Astrocyte (in vitro differentiated cells and primary cell): ENCODE data around the gene MCHR1. TPM values are rescaled to one million over a fixed set of nuclear protein-coding genes. Genes with fewer than 3 reads are reported as not detected.

Source experiments
- DNase-seq: peaks from one replicate; pipeline ENCODE4 v3.0.0-alpha.2; 2010; ENCODE audit warnings: low read depth
- FAIRE-seq: peaks from 2 replicates; lab custom pipeline; 2011; peaks lifted over from hg19 to GRCh38; lab: Jason Lieb, UNC
- H2AFZ ChIP-seq: 2 replicates; pipeline ENCODE4 v1.6.0; 2012; ENCODE audit warnings: low read depth, low read length, inconsistent platforms
- H3K27ac ChIP-seq: 2 replicates; pipeline ENCODE4 v1.5.1; 2011; ENCODE audit warnings: low read depth, low read length, inconsistent platforms
- H3K27me3 ChIP-seq: 2 replicates; pipeline ENCODE4 v1.6.0; 2011; ENCODE audit warnings: low read length, inconsistent platforms; ENCODE audit not compliant: insufficient read depth
- H3K36me3 ChIP-seq: 2 replicates; pipeline ENCODE4 v1.5.1; 2011; ENCODE audit warnings: low read length, inconsistent platforms; ENCODE audit not compliant: insufficient read depth
- H3K4me1 ChIP-seq: 2 replicates; pipeline ENCODE4 v1.5.1; 2011; ENCODE audit warnings: low read length, inconsistent platforms; ENCODE audit not compliant: insufficient read depth
- H3K4me2 ChIP-seq: 2 replicates; pipeline ENCODE4 v1.6.0; 2012; ENCODE audit warnings: low read length, inconsistent platforms
- H3K4me3 ChIP-seq: 2 replicates; pipeline ENCODE4 v1.5.1; 2011; ENCODE audit warnings: low read depth, mild to moderate bottlenecking, low read length, inconsistent platforms; ENCODE audit not compliant: insufficient read depth
- H3K79me2 ChIP-seq: 2 replicates; pipeline ENCODE4 v1.6.0; 2012; ENCODE audit warnings: mild to moderate bottlenecking, low read length, inconsistent platforms; ENCODE audit not compliant: insufficient read depth
- H3K9ac ChIP-seq: 2 replicates; pipeline ENCODE4 v1.6.0; 2012; ENCODE audit warnings: mild to moderate bottlenecking, low read length, inconsistent platforms
- H3K9me3 ChIP-seq: 2 replicates; pipeline ENCODE4 v1.5.1; 2012; ENCODE audit warnings: low read depth, mild to moderate bottlenecking, low read length, inconsistent platforms; ENCODE audit not compliant: insufficient read depth
- H4K20me1 ChIP-seq: 2 replicates; pipeline ENCODE4 v1.6.0; 2012; ENCODE audit warnings: low read length, inconsistent platforms; ENCODE audit not compliant: insufficient read depth
- H3K27ac Mint-ChIP-seq: one replicate; pipeline ENCODE4 v1.8.0; 2021; ENCODE audit warnings: mild to moderate bottlenecking, mixed read lengths; ENCODE audit not compliant: unreplicated experiment
- H3K27me3 Mint-ChIP-seq: one replicate; pipeline ENCODE4 v1.8.0; 2021; ENCODE audit warnings: low read depth, mixed read lengths; ENCODE audit not compliant: unreplicated experiment
- H3K36me3 Mint-ChIP-seq: one replicate; pipeline ENCODE4 v1.8.0; 2021; ENCODE audit warnings: low read depth, mixed read lengths; ENCODE audit not compliant: unreplicated experiment
- H3K4me1 Mint-ChIP-seq: one replicate; pipeline ENCODE4 v1.8.0; 2021; ENCODE audit warnings: low read depth, mixed read lengths; ENCODE audit not compliant: unreplicated experiment
- H3K4me3 Mint-ChIP-seq: one replicate; pipeline ENCODE4 v1.8.0; 2021; ENCODE audit warnings: mild to moderate bottlenecking, moderate library complexity, mixed read lengths; ENCODE audit not compliant: unreplicated experiment
- H3K9me3 Mint-ChIP-seq: one replicate; pipeline ENCODE4 v1.8.0; 2021; ENCODE audit warnings: mild to moderate bottlenecking, mixed read lengths; ENCODE audit not compliant: unreplicated experiment
- EZH2 ChIP-seq: IDR thresholded peaks from 2 replicates; pipeline ENCODE4 v1.6.1; 2012; ENCODE audit warnings: mild to moderate bottlenecking, low read length, inconsistent platforms; ENCODE audit not compliant: insufficient read depth
- total RNA-seq: library from RNA; stranded (reverse); gene quantifications from 2 replicates; pipeline ENCODE4 v1.2.1, GENCODE V29; 2021
- TF ChIP-seq, protein P1 (sequence below): IDR thresholded peaks from 2 replicates; pipeline ENCODE4 v1.5.1; 2011; ENCODE audit warnings: low read depth, mild to moderate bottlenecking, inconsistent platforms, low read length, moderate library complexity; ENCODE audit not compliant: insufficient read depth

MCHR1 gene
- total RNA-seq, 1 donor from 2014 or later = 1.8 TPM

DNA sequence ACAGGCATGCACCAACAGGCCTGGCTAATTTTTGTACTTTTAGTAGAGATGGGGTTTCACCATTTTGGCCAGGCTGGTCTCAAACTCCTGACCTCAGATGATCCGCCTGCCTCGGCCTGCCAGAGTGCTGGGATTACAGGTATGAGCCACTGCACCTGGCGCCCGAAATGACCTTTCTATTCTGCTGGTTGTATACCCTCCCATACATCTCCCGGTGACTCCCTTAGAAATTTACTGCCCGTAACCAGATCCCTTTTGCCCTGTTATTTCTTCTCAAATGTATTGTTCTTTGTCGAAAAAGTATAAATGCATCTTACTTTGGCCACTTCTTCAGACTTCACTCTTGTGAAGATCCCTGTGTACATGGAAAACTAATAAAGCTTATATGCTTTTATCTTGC lies 22.0 kb downstream of the MCHR1 start:
- Mint-ChIP-seq H3K4me1 (no peaks in the 10 kb centered on the region), H3K27me3 (peaks cover 15% of the 10 kb centered on the region), H3K27ac (no peak overlapping the region), H3K4me3 (no peak overlapping the region), H3K36me3 (no peaks in the 10 kb centered on the region), H3K9me3 (no peaks in the 10 kb centered on the region)
- Histone ChIP-seq H2AFZ (no peak overlapping the region), H3K36me3 (no peaks in the 10 kb centered on the region), H3K4me3 (no peak overlapping the region), H3K4me1 (no peaks in the 10 kb centered on the region), H4K20me1 (no peaks in the 10 kb centered on the region), H3K9ac (no peak overlapping the region), H3K4me2 (no peak overlapping the region), H3K27me3 (peaks cover 16% of the 10 kb centered on the region), H3K9me3 (no peaks in the 10 kb centered on the region), H3K27ac (no peak overlapping the region), H3K79me2 (no peaks in the 10 kb centered on the region)
- TF ChIP-seq, protein P1, sequence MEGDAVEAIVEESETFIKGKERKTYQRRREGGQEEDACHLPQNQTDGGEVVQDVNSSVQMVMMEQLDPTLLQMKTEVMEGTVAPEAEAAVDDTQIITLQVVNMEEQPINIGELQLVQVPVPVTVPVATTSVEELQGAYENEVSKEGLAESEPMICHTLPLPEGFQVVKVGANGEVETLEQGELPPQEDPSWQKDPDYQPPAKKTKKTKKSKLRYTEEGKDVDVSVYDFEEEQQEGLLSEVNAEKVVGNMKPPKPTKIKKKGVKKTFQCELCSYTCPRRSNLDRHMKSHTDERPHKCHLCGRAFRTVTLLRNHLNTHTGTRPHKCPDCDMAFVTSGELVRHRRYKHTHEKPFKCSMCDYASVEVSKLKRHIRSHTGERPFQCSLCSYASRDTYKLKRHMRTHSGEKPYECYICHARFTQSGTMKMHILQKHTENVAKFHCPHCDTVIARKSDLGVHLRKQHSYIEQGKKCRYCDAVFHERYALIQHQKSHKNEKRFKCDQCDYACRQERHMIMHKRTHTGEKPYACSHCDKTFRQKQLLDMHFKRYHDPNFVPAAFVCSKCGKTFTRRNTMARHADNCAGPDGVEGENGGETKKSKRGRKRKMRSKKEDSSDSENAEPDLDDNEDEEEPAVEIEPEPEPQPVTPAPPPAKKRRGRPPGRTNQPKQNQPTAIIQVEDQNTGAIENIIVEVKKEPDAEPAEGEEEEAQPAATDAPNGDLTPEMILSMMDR = no peak
- TF ChIP-seq EZH2 = no peak
- no peak for DNase-seq
- FAIRE-seq = no peak

DNA sequence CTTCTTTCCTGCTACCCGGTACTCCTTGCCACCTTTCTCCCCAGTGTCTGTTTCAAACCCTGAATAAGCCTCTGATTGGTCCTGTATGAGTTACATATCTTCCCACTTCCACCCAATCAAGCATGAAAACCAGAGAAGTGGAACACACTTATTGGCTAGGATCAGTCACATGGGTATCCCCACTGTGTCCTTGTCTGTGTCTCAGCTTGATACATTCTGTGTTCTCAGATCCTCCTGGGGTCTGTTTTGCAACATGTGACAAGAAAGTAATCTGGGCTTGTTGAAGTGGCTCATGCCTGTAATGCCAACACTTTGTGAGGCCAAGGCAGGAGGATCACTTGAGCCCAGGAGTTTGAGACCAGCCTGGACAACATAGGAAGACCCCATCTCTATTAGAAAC lies 23.9 kb downstream of the MCHR1 start:
- no peak overlapping the region for H3K4me3 Mint-ChIP-seq
- Histone ChIP-seq H3K9me3 (no peaks in the 10 kb centered on the region), H3K36me3 (no peaks in the 10 kb centered on the region), H3K4me2 (no peak overlapping the region), H3K4me3 (no peak overlapping the region), H3K9ac (no peak overlapping the region), H3K27me3 (peaks cover 11% of the 10 kb centered on the region), H3K79me2 (no peaks in the 10 kb centered on the region), H2AFZ (no peak overlapping the region), H3K27ac (no peak overlapping the region), H3K4me1 (no peaks in the 10 kb centered on the region), H4K20me1 (no peaks in the 10 kb centered on the region)
- H3K27ac Mint-ChIP-seq = peak overlapping the region; percentile 6
- TF ChIP-seq EZH2 = no peak
- TF ChIP-seq, protein P1 = no peak
- H3K9me3 Mint-ChIP-seq = peaks cover 2% of the 10 kb centered on the region
- H3K27me3 Mint-ChIP-seq = peaks cover 8% of the 10 kb centered on the region
- H3K4me1 Mint-ChIP-seq = no peaks in the 10 kb centered on the region
- DNase-seq = no peak
- peak; percentile 34 for FAIRE-seq
- H3K36me3 Mint-ChIP-seq = peaks cover 2% of the 10 kb centered on the region

DNA sequence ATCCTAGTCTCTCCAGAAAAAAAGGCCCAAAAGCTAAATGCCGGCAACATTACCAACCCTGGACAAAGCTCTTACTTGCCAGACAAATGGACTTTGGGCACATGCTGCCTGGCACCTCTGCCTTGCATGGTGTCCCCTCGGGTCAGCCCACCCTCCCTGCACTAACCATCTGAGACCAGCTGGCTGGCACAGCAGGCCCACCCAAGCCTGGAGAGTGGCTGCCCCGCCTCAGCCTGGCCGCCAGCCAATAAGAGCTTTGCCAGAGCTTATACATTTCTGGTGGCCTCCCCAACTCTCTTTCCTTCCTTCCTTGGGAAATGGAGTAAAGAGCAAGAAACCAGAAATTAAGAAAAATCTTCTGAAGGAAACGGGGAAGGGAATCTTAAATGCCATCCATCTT lies 24.5 kb downstream of the MCHR1 start:
- H3K27me3 Mint-ChIP-seq = peaks cover 8% of the 10 kb centered on the region
- no peaks in the 10 kb centered on the region for H3K4me1 Mint-ChIP-seq
- Histone ChIP-seq H3K79me2 (no peaks in the 10 kb centered on the region), H2AFZ (no peak overlapping the region), H3K9me3 (no peaks in the 10 kb centered on the region), H3K27ac (no peak overlapping the region), H3K36me3 (no peaks in the 10 kb centered on the region), H3K4me1 (no peaks in the 10 kb centered on the region), H3K4me3 (no peak overlapping the region), H4K20me1 (no peaks in the 10 kb centered on the region), H3K27me3 (peaks cover 10% of the 10 kb centered on the region), H3K4me2 (no peak overlapping the region), H3K9ac (no peak overlapping the region)
- no peak for DNase-seq
- no peak for FAIRE-seq
- TF ChIP-seq, protein P1 = no peak
- no peak for TF ChIP-seq EZH2
- H3K4me3 Mint-ChIP-seq = no peak overlapping the region
- peaks cover 2% of the 10 kb centered on the region for H3K9me3 Mint-ChIP-seq
- H3K36me3 Mint-ChIP-seq = peaks cover 2% of the 10 kb centered on the region
- peak overlapping the region; percentile 6 for H3K27ac Mint-ChIP-seq
